NCI-H226 (cell line): ENCODE measurements around the gene CAMKMT.

Source experiments
- DNase-seq: peaks from one replicate; pipeline ENCODE4 v3.0.0-alpha.2; 2015

Gene CAMKMT

GRCh38 chr2:44706681-44707553, 345.2 kb downstream of the CAMKMT start:
- DNase-seq: no peak

- peak; percentile 23 for DNase-seq
These were observed 346.4 kb downstream of the CAMKMT start for GRCh38 chr2:44707945-44708660.

GRCh38 chr2:44708661-44709000, 346.9 kb downstream of the CAMKMT start:
- DNase-seq: peak; percentile 3

GRCh38 chr2:44713170-44713569, 351.4 kb downstream of the CAMKMT start:
- no peak for DNase-seq

- peak; percentile 3 for DNase-seq
These were observed 353.9 kb downstream of the CAMKMT start for GRCh38 chr2:44715671-44716081.

GRCh38 chr2:44716131-44716530, 354.4 kb downstream of the CAMKMT start:
- no peak for DNase-seq

- no peak for DNase-seq
These were observed 356.7 kb downstream of the CAMKMT start for GRCh38 chr2:44718431-44718830.

GRCh38 chr2:44719562-44719961, 357.8 kb downstream of the CAMKMT start:
- no peak for DNase-seq

GRCh38 chr2:44722026-44722625, 360.4 kb downstream of the CAMKMT start:
- no peak for DNase-seq

- no peak for DNase-seq
These were observed 362.2 kb downstream of the CAMKMT start for GRCh38 chr2:44723921-44724320.

GRCh38 chr2:44730593-44730992, 368.8 kb downstream of the CAMKMT start:
- no peak for DNase-seq

GRCh38 chr2:44731505-44731904, 369.8 kb downstream of the CAMKMT start:
- no peak for DNase-seq

- DNase-seq: no peak
These were observed 374.7 kb downstream of the CAMKMT start for GRCh38 chr2:44736270-44736942.

- DNase-seq: no peak
These were observed 378.9 kb downstream of the CAMKMT start for GRCh38 chr2:44740678-44741077.

- peak; percentile 8 for DNase-seq
These were observed 379.8 kb downstream of the CAMKMT start for GRCh38 chr2:44741507-44741906.

GRCh38 chr2:44742057-44742456, 380.3 kb downstream of the CAMKMT start:
- no peak for DNase-seq

- DNase-seq: no peak
These were observed 381.7 kb downstream of the CAMKMT start for GRCh38 chr2:44743473-44743872.

- no peak for DNase-seq
These were observed 383.5 kb downstream of the CAMKMT start for GRCh38 chr2:44744961-44745892.

- no peak for DNase-seq
These were observed 384.4 kb downstream of the CAMKMT start for GRCh38 chr2:44745922-44746766.

- no peak for DNase-seq
These were observed 385.3 kb downstream of the CAMKMT start for GRCh38 chr2:44746856-44747615.
